Ovary (tissue), 3 donors: ENCODE measurements around the gene GPR55.

Source experiments
- EP300 ChIP-seq: sonication (generic); formaldehyde crosslinking; IDR thresholded peaks from one replicate; pipeline ENCODE4 v1.6.1; 2017; ENCODE audit warnings: antibody characterized with exemption
- POLR2A ChIP-seq: fragments of 450-650 bp; IDR thresholded peaks from one replicate; pipeline ENCODE4 v1.6.1; 2017; ENCODE audit warnings: antibody characterized with exemption, mild to moderate bottlenecking, moderate library complexity
- TF ChIP-seq, protein P1 (sequence below), 3 donors: fragments of 450-650 bp in 2 of 3; fragments of 200-600 bp in 1 of 3; IDR thresholded peaks; one replicate each; pipeline versions ENCODE4 v1.5.1 to v1.8.0; 2016 to 2022; ENCODE audit warnings: antibody characterized with exemption in 3 of 3, mild to moderate bottlenecking in 1 of 3
- donor health status: DM: no; HTN: no; CAD: no.

DNA sequence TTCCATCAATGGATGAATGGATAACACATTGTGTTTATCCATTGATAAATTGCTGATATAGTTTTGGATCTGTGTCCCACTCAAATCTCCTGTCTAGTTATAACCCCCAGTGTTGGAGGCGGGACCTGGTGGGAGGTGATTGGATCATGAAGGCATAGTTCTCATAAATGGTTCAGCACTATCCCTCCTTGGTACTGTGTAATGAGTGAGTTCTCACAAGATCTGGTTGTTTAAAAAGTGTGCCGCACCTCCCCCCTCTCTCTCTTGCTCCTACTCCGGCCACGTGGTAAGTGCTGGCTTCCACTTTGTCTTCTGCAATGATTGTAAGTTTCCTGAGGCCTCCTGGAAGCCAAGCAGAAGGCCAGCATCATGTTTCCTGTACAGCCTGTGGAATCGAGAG lies 47.0 kb upstream of the GPR55 start:
- TF ChIP-seq POLR2A (no peak), EP300 (no peak)
- TF ChIP-seq, protein P1, sequence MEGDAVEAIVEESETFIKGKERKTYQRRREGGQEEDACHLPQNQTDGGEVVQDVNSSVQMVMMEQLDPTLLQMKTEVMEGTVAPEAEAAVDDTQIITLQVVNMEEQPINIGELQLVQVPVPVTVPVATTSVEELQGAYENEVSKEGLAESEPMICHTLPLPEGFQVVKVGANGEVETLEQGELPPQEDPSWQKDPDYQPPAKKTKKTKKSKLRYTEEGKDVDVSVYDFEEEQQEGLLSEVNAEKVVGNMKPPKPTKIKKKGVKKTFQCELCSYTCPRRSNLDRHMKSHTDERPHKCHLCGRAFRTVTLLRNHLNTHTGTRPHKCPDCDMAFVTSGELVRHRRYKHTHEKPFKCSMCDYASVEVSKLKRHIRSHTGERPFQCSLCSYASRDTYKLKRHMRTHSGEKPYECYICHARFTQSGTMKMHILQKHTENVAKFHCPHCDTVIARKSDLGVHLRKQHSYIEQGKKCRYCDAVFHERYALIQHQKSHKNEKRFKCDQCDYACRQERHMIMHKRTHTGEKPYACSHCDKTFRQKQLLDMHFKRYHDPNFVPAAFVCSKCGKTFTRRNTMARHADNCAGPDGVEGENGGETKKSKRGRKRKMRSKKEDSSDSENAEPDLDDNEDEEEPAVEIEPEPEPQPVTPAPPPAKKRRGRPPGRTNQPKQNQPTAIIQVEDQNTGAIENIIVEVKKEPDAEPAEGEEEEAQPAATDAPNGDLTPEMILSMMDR (IDR thresholded peaks at IDR 0.05), result no peak
